Skeletal muscle tissue (tissue), 4 donors: ENCODE measurements around the gene MKRN2. TPM values are rescaled to one million over a fixed set of nuclear protein-coding genes. Genes with fewer than 3 reads are reported as not detected.

Experiments used
- H3K27ac ChIP-seq: one replicate; pipeline ENCODE4 v1.7.0; 2013; ENCODE audit warnings: mild to moderate bottlenecking, low read depth, low read length, inconsistent platforms
- H3K27me3 ChIP-seq, 3 donors: one replicate each; pipeline ENCODE4 v1.7.0; 2013; ENCODE audit warnings: low read length in 3 of 3; ENCODE audit not compliant: control insufficient read depth in 3 of 3, insufficient read depth in 3 of 3
- H3K36me3 ChIP-seq, 3 donors: one replicate each; pipeline ENCODE4 v1.7.0; 2013; ENCODE audit warnings: low read length in 3 of 3; ENCODE audit not compliant: control insufficient read depth in 3 of 3, insufficient read depth in 3 of 3
- H3K4me1 ChIP-seq, 3 donors: one replicate each; pipeline ENCODE4 v1.7.0; 2013; ENCODE audit warnings: low read length in 3 of 3, mild to moderate bottlenecking in 3 of 3; ENCODE audit not compliant: control insufficient read depth in 3 of 3, insufficient read depth in 3 of 3
- H3K4me3 ChIP-seq, 3 donors: one replicate each; pipeline ENCODE4 v1.7.0; 2013; ENCODE audit warnings: low read length in 3 of 3
- H3K9ac ChIP-seq, 3 donors: one replicate each; pipeline ENCODE4 v1.7.0; 2013; ENCODE audit warnings: low read length in 3 of 3, mild to moderate bottlenecking in 3 of 3, moderate library complexity in 2 of 3, low read depth in 1 of 3
- H3K9me3 ChIP-seq, 3 donors: one replicate each; pipeline ENCODE4 v1.7.0; 2013; ENCODE audit warnings: low read length in 3 of 3; ENCODE audit not compliant: control insufficient read depth in 3 of 3
- total RNA-seq: library from RNA; depleted of rRNA; stranded (reverse); fragments of >200 nt; gene quantifications from one replicate; pipeline ENCODE4 v1.2.3, GENCODE V29; 2014
- donor health status: Osteomylitis.

The MKRN2 gene
- total RNA-seq, 1 donor from 2014 or later = 26.6 TPM

GRCh38 chr3:12569836-12570235, 12.9 kb downstream of the MKRN2 start:
- Histone ChIP-seq H3K4me3 (no peak overlapping the region), H3K27ac (no peak overlapping the region), H3K4me1 (peaks cover 2 to 7% (median 4%) of the 10 kb centered on the region in 3 donors), H3K9me3 (no peaks in the 10 kb centered on the region), H3K9ac (no peak overlapping the region), H3K36me3 (peaks cover 43 to 49% (median 46%) of the 10 kb centered on the region in 3 donors), H3K27me3 (no peaks in the 10 kb centered on the region)

- no peak overlapping the region for H3K4me3 ChIP-seq
- no peak overlapping the region for H3K27ac ChIP-seq
Measured at GRCh38 chr3:12571986-12572385, 15.1 kb downstream of the MKRN2 start.

GRCh38 chr3:12574131-12574530, 17.2 kb downstream of the MKRN2 start:
- Histone ChIP-seq H3K9me3 (no peaks in the 10 kb centered on the region), H3K4me3 (no peak overlapping the region), H3K27ac (no peak overlapping the region), H3K4me1 (peaks cover 0 to 3% (median 0%) of the 10 kb centered on the region in 3 donors), H3K27me3 (no peaks in the 10 kb centered on the region), H3K36me3 (peaks cover 68 to 86% (median 74%) of the 10 kb centered on the region in 3 donors), H3K9ac (no peak overlapping the region)

More at GRCh38 chr3:12571986-12572385, 15.1 kb downstream of the MKRN2 start:
- H3K27me3 ChIP-seq = no peaks in the 10 kb centered on the region
- no peaks in the 10 kb centered on the region for H3K9me3 ChIP-seq
- H3K4me1 ChIP-seq = peaks cover 0 to 3% (median 3%) of the 10 kb centered on the region in 3 donors
- H3K9ac ChIP-seq = no peak overlapping the region
- H3K36me3 ChIP-seq = peaks cover 63 to 69% (median 68%) of the 10 kb centered on the region in 3 donors

- Histone ChIP-seq H3K36me3 (peaks cover 65 to 86% (median 75%) of the 10 kb centered on the region in 3 donors), H3K9me3 (no peaks in the 10 kb centered on the region), H3K27me3 (no peaks in the 10 kb centered on the region), H3K4me1 (peaks cover 0 to 3% (median 0%) of the 10 kb centered on the region in 3 donors), H3K27ac (no peak overlapping the region), H3K9ac (no peak overlapping the region), H3K4me3 (no peak overlapping the region)
Measured at GRCh38 chr3:12574661-12575060, 17.8 kb downstream of the MKRN2 start.

- no peaks in the 10 kb centered on the region for H3K9me3 ChIP-seq
- peaks cover 0 to 3% (median 0%) of the 10 kb centered on the region in 3 donors for H3K4me1 ChIP-seq
- H3K36me3 ChIP-seq = peaks cover 64 to 81% (median 73%) of the 10 kb centered on the region in 3 donors
- H3K4me3 ChIP-seq = no peak overlapping the region
- no peaks in the 10 kb centered on the region for H3K27me3 ChIP-seq
- no peak overlapping the region for H3K9ac ChIP-seq
- no peak overlapping the region for H3K27ac ChIP-seq
Measured at GRCh38 chr3:12577379-12577778, 20.5 kb downstream of the MKRN2 start.

GRCh38 chr3:12578742-12579141, 21.9 kb downstream of the MKRN2 start:
- H3K4me3 ChIP-seq = no peak overlapping the region
- no peaks in the 10 kb centered on the region for H3K27me3 ChIP-seq
- no peaks in the 10 kb centered on the region for H3K9me3 ChIP-seq
- H3K36me3 ChIP-seq = peaks cover 66 to 85% (median 72%) of the 10 kb centered on the region in 3 donors
- peaks cover 0 to 3% (median 0%) of the 10 kb centered on the region in 3 donors for H3K4me1 ChIP-seq
- H3K9ac ChIP-seq = peak overlapping the region in 1 of 3 donors; percentile 21
- H3K27ac ChIP-seq = no peak overlapping the region

GRCh38 chr3:12579456-12579855, 22.6 kb downstream of the MKRN2 start:
- Histone ChIP-seq H3K9ac (no peak overlapping the region), H3K27ac (no peak overlapping the region), H3K9me3 (no peaks in the 10 kb centered on the region), H3K4me3 (no peak overlapping the region), H3K27me3 (no peaks in the 10 kb centered on the region), H3K36me3 (peaks cover 66 to 85% (median 72%) of the 10 kb centered on the region in 3 donors), H3K4me1 (peaks cover 0 to 5% (median 0%) of the 10 kb centered on the region in 3 donors)

- no peak overlapping the region for H3K27ac ChIP-seq
- no peak overlapping the region for H3K4me3 ChIP-seq
Measured at GRCh38 chr3:12579905-12580304, 23.0 kb downstream of the MKRN2 start.

GRCh38 chr3:12582730-12583129, 25.8 kb downstream of the MKRN2 start:
- no peak overlapping the region for H3K27ac ChIP-seq
- no peaks in the 10 kb centered on the region for H3K27me3 ChIP-seq
- no peak overlapping the region for H3K4me3 ChIP-seq
- H3K9ac ChIP-seq = no peak overlapping the region
- H3K4me1 ChIP-seq = peaks cover 12 to 20% (median 15%) of the 10 kb centered on the region in 3 donors
- H3K9me3 ChIP-seq = no peaks in the 10 kb centered on the region
- H3K36me3 ChIP-seq = peaks cover 58 to 81% (median 60%) of the 10 kb centered on the region in 3 donors

More at GRCh38 chr3:12579905-12580304, 23.0 kb downstream of the MKRN2 start:
- Histone ChIP-seq H3K9me3 (no peaks in the 10 kb centered on the region), H3K36me3 (peaks cover 65 to 85% (median 72%) of the 10 kb centered on the region in 3 donors), H3K9ac (no peak overlapping the region), H3K4me1 (peaks cover 0 to 4% (median 0%) of the 10 kb centered on the region in 3 donors), H3K27me3 (no peaks in the 10 kb centered on the region)

- Histone ChIP-seq H3K9me3 (no peaks in the 10 kb centered on the region), H3K27me3 (no peaks in the 10 kb centered on the region), H3K27ac (no peak overlapping the region), H3K4me3 (no peak overlapping the region), H3K36me3 (peaks cover 54 to 80% (median 56%) of the 10 kb centered on the region in 3 donors), H3K4me1 (peaks cover 17 to 24% (median 18%) of the 10 kb centered on the region in 3 donors), H3K9ac (no peak overlapping the region)
Measured at GRCh38 chr3:12583280-12583679, 26.4 kb downstream of the MKRN2 start.
